GM19438 (cell line): ENCODE measurements around the gene TSEN2.
"Not testable (repeated sequence)": the region's sequence is repeated elsewhere in the genome, so short reads cannot be mapped to it uniquely, and the experiment has no call there.

Experiments
- ATAC-seq: cut with Tn5 transposase; IDR thresholded peaks from one replicate; pipeline ENCODE4 v1.9.1; 2021; ENCODE audit warnings: low read depth; ENCODE audit not compliant: unreplicated experiment

The TSEN2 gene

DNA sequence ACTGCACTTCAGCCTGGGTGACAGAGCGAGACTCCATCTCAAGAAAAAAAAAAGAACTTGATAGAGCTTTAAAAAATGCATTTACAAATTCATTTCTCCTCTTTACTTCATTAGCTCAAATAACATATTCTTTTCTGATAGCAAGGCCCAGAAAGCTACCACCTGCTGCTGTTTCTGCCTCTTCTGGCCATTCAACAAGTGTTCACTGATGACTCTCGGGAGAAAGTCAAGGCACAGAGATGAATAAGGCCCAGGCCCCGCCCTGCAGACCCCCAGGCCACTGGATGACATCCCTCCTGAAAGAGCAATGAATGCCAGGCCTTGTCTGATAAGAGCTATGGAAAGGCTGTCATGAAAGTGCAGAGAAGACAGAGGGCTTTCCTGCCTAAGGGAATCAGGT lies 13.6 kb upstream of the TSEN2 start:
- ATAC-seq: no peak

DNA sequence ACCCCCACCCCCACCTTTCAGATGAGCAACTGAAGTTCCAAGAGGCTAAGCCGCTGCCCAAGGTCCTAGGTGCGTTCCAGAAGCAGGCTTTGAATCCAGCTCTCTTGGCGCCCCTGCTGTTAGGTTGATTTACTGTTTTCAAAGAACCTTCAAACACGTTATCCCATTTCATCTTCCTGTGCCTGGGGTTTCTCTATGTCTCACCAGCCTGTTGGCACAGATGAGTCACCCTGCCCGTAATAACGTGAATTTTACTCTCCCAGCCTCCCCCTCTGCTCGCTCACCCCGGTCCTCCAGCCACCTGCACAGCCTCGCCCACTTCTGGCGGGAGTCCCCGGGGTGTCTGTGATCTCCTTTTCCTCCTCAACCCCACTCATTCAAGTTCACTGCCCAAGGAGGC lies 13.0 kb upstream of the TSEN2 start:
- no peak for ATAC-seq

DNA sequence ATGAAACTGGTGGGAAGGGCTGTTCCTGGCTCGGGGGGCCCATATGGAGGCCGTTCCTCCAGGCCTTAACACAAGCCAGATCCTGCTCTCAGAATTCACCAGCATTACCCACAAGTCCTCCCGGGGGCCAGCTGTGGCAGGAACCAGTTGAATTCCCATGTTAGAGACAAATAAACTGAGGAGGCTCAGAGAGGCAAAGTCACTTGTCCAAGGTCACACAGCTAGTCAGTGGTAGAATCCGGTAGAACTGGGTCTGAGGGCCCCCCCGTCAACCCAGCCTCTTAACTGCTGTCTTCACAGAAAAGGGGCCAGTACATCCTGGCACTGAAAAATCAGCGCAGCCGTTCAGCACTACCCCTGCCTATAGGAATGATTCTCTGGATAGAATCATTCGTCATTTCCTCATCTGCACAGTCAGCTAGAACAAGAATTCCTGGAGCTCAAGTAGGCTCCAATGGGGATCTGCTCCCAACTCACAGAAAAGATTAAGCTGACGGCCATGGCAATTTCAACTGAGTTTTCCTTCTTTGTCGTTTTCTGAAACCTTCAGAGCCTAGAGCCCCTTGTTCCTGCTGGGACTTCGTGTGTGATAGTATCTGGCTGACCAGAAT lies 12.2 kb upstream of the TSEN2 start:
- ATAC-seq: no peak

DNA sequence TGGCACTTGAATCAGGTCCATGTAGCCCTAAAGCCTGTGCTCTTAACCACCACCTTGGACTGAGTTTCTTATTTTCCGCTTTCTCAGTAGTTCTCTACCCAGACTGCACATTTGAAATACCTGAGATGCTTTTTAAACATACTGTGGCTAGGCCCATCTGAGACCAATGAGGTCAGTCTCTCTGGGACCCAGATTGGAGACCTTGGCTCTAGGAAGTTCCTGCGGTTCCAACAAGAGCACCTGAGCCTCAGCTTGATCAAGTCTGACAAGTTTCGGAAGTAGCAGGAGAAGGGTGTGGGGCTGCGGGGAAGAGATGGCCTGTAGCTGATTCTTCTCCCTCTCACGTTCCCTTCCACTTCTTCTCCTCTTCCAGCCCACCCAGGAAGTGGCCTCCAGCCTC lies 11.5 kb upstream of the TSEN2 start:
- no peak for ATAC-seq

DNA sequence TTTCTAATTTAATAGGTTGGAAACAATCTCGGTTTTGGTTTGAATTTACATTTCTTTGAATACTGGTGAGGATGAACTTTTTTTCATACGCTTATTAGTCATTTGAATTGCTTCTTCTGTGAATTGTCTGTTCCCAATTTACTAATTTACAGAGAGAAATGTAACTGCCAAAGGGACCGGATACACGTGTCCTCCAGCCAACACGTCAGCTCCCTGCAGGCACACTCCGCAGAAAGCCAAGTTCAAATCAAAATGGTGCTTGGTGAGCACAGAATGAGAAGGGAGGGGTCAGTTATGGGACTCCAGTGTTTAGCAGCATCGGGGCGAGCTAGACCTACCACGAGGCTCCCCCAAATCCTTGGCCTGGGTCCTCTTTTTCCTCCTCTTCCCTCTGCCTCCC lies 10.8 kb upstream of the TSEN2 start:
- ATAC-seq: no peak

DNA sequence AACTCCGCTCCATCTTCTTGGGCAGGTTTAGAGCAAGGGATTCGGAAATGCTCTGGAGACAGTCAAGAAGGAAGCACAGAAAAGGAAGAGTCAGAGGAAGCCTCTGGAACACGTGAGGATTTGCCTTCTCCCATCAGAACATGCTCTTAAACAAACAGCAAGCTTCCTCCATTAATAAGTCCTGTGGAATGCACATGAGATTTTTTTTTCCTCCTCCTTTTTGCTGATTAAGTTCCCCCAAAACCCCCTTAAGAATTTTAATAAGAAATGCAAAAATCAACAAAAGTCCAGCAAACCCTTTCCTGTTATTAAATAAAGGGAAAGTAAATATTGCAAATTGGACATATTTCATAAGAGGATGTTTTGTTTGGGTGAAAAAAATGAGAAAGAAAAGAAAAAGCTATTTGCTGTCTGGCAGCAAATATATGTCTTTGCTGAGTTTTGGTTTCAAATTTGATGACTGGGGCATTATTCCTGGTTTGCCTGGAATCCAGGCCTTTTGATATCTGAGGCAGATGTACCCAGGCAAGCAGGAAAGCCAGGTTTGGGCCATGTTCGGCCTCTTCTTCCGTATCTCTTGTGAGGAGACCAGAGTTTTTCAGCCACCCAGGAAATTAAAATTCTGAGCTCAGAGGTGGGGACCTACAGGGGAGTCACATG lies 7.9 kb upstream of the TSEN2 start:
- no peak for ATAC-seq

DNA sequence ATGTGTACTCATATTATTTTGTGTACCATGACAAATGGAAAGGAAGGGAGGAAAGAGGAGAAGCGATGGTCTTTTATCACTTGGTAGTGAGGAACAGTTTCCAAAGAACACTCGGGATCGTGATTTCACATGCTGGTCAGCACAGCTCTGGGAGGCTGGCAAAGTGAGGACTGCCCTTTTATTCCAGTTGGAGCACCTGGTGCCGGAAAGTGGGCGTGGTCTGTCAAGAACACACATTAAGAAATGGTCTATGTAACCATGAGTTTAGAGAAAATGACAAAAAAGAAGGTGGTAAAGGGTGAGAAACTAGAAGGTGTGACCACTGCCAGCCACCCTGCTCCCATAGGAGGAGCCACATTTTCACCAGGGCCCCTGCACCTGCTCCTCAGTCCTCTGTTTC lies 7.0 kb upstream of the TSEN2 start:
- ATAC-seq: no peak

DNA sequence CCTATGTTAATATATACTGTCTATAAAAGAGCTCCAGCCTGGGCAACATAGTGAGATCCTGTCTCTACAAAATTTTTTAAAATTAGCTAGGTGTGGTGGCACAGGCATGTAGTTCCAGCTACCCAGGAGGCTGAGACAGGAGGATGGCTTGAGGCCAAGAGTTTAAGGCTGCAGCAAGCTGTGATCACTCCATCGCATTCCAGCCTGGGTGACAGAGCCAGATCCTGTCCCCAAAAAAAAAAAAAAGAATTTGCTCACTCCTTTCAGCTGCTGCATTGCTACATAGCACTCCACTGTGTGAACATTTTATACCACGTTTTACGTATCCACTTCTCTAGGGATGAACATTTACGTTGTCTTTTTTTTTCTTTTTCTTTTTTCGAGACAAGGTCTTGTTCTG lies 6.0 kb upstream of the TSEN2 start:
- ATAC-seq: no peak

DNA sequence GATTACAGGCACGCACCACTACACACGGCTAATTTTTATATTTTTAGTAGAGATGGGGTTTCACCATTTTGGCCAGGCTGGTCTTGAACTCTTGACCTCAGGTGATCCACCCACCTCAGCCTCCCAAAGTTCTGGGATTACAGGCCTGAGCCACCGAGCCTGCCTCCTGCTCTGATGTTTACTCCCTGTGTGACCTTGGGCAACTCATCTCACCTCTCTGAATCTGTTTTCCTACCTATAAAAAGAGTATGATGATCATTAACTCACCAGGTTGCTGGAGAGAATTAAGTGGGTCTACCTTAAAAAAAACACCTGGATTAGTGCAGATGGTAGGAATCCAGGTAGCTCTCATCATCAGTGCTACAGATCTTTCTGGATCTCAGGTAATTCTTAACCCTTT lies 5.1 kb upstream of the TSEN2 start:
- not testable (repeated sequence) for ATAC-seq

DNA sequence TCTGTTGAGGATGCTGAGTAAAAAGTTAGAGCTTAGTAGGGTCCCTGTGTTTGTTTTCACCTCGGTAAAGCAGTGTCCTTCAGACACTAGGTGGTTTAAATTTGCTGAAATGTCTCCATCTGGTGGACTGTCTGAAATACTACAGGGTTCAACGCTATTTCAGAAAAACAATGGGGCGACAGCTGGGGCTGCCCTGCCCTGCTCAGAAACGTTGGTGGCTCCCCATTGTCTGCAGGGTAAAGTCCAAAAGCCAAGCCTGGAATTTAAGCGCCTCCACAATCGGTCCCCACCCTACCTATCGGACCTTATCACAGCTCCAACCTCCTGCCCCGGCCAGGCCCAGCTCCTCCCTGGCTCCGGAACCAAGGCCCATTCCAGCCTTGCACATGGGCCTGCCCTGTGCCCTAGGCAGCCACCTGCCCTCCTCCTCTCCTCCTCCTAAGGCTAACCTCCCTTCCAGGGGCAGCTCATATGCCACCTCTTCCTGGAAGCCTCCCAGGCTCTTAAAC lies 4.3 kb upstream of the TSEN2 start:
- ATAC-seq: no peak

DNA sequence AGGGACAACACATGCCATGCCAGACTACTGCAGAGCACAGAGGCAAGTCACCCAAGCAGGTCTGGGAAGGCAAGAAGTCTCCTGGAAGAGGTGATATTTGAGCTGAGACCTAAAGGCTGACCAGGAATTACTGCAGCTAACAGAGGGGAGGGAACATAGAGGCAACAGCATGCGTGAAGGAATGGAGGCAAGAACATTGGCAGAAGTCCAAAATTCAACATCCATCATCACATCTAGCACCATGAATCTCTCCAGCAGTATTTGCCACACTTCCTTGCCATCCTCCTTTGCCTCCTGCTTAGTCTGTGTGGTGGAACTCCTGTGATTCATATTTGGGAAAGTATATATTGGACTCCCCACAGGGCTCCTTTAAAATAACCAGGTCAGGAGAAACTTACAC lies 870 bp upstream of the TSEN2 start:
- no peak for ATAC-seq

DNA sequence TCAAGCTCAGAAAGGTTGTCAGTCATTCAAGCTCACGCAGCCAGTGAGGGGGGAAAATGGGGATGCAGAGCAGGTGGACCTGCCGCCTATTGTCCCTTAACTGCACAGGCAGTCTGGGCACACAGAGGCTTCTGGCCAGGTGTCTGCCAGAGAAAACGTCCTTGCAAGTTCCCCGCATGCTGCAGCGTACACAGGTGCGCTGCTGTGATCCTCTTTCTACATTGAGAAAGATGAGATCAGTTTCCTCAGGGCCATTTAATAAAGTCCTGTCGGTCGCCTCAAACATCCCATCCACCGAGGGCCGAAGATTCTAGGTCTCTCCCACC lies 445 bp upstream of the TSEN2 start:
- ATAC-seq: no peak

DNA sequence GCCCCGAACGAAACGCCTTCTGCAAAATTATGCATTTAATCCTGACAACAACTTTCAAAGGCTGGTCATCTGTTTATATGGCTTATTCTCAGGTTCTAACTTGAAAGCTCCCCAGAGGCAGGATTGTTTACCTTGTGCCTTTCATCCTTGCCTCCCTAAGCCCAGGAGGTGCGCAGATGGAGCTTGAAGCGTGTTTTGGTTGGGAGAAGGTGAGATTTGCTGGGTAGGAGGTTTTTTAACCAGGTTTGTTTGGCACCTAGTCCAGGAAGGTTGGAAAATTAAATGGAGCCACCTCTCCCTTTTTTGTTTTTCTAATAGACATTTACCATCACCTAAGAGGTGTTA lies 675 bp downstream of the TSEN2 start:
- ATAC-seq: no peak

DNA sequence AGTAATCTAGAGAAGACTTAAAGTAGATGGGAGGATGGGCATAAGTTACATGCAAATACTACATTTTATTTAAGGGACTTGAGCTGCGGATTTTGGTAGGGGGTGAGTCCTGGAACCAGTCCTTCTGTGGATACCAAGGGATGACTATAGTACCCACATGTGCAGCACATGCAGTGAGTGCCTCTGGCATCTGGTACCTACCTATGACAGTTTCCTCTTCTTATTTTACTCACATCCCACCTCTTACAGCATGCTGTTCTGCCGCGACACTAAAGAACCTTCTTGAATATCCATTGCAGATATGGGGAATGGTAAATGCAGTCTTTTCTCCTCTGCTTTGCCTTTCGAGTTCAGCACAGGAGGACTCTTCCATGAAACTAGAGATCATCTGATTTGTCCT lies 1.7 kb downstream of the TSEN2 start:
- ATAC-seq: no peak

DNA sequence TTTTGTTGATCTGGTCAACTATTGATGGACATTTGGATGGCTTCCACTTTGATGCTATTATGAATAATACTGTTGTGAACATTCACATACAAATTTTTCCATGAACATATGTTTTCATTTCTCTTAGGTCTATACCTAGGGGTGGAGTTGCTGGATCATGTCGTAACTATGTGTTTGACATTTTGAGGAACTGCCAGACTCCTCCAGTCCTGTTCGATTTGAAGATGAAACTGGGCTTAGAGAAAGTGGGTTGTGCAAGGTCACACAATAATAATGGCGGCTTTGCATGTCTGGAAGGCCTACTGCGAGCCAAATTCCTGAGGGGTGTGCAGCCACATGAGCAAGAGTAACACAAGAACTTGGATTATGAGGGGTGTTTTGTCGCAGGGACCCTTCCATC lies 2.6 kb downstream of the TSEN2 start:
- no peak for ATAC-seq

DNA sequence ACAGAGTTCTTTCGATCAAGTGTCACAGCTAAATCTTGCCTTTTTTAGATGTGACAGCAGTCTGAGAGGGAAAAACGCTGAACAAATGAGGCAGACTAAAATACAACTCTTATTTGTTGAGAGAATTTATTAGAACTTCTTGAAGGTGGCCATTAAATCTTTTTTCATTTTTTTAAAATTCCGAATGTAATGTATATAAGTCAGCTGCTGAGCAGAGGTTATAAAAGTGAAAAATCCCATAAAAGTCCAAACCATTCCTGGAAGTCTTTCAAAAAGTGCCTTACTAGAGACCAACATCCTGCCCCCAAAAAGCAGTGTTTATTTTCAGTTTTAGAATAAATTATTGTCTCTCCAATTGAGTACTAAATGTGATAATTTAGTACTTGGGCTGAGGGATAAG lies 3.1 kb downstream of the TSEN2 start:
- ATAC-seq: no peak

DNA sequence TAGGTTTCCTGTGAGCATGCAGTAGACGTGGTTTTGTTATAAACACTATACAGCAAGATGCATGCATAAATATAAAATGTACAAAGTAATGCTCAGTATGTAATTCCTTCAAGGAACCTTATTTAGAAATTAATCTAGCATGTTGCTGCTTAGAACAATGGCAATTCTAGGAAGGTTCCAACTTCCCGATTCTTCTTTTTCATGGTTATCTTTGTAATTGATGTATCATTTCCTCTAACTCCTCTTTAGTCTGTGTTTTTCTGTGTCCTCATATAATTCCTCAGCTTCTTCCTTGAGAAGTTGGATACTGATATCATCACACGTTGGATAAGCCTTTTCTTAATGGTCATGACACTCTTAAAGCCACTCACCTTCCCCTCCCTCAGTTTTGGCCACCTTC lies 3.5 kb downstream of the TSEN2 start:
- ATAC-seq: no peak

DNA sequence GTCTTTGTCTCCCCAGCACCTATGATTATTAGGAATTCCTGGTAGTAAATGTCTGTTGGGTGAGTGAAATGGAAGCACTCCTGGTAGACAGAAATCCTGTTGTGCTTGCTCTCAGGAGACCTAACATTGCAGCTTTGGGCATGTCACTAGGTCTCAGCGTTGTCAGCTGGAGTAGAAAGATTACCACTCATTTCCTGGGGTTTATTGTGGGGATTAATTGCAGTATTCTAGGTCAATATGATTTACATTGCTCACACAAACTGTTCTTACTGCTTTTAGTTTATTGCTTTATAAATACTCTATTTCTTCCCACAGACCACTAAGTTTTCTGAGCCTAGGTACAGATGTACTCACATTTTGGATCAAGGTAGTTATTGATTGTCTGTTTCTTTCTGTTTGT lies 5.1 kb downstream of the TSEN2 start:
- no peak for ATAC-seq

DNA sequence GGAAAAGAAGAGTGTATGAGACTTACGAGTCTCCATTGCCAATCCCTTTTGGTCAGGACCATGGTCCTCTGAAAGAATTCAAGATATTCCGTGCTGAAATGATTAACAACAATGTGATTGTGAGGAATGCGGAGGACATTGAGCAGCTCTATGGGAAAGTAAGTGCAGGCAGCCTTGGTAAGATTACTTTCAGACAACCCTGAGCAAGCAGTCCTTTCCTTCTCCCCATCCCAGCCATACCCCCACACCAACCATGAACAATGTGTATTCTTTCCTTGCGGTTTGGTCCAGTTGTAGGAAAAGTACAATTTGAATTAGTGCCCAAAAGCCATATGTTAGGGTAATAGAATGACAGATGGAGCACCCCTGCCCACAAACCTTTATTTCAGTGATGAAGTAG lies 5.6 kb downstream of the TSEN2 start:
- no peak for ATAC-seq

DNA sequence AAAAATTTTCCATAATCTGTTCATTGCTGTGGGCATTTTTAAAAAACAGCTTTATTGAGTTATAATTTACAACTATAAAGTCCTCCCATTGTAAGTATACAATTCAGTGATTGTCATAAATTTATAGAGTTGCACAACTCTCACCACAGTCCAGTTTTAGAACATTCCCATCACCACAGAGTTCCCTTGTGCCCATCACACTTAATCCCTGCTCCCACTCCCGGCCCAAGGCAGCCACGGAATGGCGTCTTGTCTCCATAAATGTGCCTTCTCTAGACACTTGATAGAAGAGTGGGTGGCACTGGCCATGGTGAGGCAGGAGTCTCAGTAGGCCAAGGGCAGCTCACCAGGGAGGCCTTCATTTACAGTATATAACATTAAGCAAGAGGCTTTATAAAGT lies 6.3 kb downstream of the TSEN2 start:
- ATAC-seq: no peak

DNA sequence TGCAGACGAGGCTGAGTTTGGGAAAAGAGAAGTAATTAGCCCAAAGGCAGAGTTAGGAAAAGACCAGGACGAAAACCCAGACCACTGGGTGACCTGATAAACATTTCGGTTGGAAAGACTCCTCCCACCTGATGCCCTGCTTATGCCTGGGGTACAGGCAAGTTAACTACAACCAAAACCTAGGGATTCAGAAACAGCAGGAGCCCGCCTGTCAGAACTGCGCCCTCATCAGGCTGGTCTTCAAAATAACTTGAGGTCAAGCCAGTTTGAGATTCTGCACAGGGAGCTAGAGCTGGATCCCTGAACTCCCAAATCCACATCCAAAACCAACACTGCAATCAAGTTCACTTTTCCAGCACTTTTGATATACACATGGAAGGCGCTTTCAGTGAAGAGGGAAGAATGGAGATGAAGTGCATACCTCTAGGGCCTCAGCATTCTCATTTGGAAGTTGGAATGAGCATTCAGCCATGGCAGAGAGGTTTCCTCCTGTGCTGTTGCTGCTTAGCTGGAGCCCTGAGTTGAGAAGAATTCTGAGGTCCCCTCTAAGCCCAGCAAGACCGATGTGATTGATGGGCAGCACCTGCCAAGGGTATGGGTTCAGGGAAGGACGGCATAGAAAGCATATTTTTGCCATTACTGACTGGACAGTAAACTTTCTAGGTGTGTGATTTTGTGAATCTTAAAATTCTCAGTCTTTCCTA lies 11.6 kb downstream of the TSEN2 start:
- ATAC-seq: no peak

DNA sequence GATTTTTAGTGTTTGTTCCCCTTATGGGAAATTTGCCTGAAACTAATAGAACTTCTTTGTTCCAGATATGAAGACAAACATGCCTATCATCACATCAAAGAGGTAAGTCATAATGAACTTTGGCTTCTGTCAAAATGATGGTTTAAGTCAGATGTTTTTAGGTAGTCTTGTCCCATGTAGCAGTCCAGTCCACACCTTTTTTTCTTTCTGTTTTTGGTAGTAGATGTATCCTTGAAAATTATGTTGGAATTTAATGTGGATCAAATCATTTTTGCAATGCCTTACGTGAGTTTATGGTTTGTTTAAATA lies 12.1 kb downstream of the TSEN2 start:
- ATAC-seq: no peak

DNA sequence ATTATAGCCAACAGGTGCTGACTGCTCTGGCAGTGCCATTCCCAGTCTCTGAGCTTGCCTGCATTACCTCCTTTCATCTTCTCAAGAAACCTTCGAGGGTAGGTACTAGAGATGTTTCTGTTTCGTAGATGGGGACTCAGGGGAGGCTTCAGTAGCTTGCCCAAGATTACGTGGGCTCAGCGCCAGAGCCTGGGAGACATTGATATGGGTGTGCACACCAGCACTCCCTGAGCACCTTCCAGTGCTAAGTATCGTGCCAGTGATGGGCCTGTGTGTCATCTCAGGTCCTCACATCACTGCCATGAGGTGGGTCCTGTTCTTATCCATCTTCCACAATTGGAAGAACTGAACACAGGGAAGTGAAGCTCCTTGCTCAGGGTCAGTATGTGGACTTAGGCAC lies 15.2 kb downstream of the TSEN2 start:
- no peak for ATAC-seq
